GM12891 (cell line): ENCODE measurements around the gene CAMK1.
A peak's percentile ranks its signal among the peaks of the same experiment; 100 is the strongest.

Experiments used
- PAX5 ChIP-seq: IDR thresholded peaks from 2 replicates; pipeline ENCODE4 v1.6.1; 2011; ENCODE audit warnings: low read length, moderate library complexity, mild to moderate bottlenecking; ENCODE audit not compliant: insufficient read depth, severe bottlenecking
- POLR2A ChIP-seq: IDR thresholded peaks from 2 replicates; pipeline ENCODE4 v1.6.1; 2011; ENCODE audit warnings: low read depth, low read length, control low read depth
- POLR2AphosphoS5 ChIP-seq: IDR thresholded peaks from 2 replicates; pipeline ENCODE4 v1.6.1; 2011; ENCODE audit warnings: low read depth, low read length, control low read depth
- SPI1 ChIP-seq: IDR thresholded peaks from 2 replicates; pipeline ENCODE4 v1.6.1; 2011; ENCODE audit warnings: low read depth, low read length, control low read depth
- TAF1 ChIP-seq: IDR thresholded peaks from 2 replicates; pipeline ENCODE4 v1.6.1; 2011; ENCODE audit warnings: low read depth, low read length, control low read depth

DNA sequence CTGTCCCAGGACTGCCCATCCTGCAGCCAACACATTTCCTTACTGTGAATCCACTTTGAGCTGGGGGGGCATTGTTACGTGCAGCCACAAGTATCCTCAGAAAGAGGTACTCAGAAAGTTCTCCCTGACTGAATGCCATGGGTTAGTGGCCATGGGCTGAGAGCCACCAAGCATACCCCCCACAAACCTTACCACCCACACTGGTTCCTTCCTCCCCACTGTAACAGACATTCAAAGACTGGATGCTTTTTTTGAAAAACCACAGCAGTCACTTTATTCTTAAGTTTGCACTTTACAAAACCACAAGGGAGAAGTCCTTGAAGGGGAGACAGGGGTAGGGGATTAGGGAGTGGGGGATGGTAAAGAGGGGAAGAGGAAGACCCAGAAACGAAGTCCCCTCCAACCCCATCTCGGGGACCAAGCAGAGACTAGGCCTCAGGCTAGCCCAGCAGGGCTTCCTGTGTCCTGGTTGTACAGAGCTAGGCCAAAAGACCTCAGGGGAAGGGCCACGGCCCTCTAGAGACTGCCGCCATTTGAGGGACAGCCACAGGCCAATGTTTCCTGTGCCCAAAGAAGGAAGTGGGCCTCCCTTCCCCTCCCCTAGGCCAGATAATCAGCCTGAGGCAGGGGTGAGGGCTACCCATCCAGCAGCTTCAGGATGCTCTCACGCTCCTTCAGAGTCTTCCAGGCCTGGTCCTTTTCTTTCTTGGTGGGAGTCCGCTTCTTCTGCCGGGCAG is 10.1 kb upstream of the CAMK1 start:
- 0 out of 2 replicates have a peak, but pooled peaks have one; percentile 44 for TF ChIP-seq POLR2A
- no peak for TF ChIP-seq TAF1
- TF ChIP-seq SPI1, result peak; percentile 58
- no peak for TF ChIP-seq POLR2AphosphoS5
- TF ChIP-seq PAX5, result no peak
